ENCODE measurements around the gene CRTC3.

DNA sequence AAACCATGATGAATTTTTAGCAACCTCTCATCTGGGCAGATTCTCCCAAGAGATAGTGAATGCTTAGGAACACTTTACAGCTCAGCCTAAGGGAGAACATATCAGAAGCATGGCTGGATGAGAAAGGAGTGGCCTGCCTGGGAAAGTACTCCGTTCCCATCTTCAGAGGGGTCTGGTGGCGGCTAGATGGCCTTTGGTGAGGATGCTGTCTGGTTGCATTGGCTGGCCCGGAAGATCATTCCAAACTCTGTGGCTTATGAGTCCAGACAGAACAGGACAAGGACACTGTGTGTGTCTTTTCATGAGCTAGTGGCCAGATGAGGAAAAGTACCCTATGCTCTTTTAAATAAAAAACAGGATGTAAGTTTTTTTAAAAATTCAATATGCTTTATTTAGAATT, 51.2 kb downstream of the CRTC3 start:
- TF ChIP-seq, protein P1, sequence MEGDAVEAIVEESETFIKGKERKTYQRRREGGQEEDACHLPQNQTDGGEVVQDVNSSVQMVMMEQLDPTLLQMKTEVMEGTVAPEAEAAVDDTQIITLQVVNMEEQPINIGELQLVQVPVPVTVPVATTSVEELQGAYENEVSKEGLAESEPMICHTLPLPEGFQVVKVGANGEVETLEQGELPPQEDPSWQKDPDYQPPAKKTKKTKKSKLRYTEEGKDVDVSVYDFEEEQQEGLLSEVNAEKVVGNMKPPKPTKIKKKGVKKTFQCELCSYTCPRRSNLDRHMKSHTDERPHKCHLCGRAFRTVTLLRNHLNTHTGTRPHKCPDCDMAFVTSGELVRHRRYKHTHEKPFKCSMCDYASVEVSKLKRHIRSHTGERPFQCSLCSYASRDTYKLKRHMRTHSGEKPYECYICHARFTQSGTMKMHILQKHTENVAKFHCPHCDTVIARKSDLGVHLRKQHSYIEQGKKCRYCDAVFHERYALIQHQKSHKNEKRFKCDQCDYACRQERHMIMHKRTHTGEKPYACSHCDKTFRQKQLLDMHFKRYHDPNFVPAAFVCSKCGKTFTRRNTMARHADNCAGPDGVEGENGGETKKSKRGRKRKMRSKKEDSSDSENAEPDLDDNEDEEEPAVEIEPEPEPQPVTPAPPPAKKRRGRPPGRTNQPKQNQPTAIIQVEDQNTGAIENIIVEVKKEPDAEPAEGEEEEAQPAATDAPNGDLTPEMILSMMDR (IDR thresholded peaks at IDR 0.05), result no peak
- TF ChIP-seq POLR2A (IDR thresholded peaks at IDR 0.05), result no peak

Data from Peyer's patch (tissue), 4 donors.